Measurements from ENCODE around the gene LRRC31.

- TF ChIP-seq CTCF (IDR thresholded peaks at IDR 0.05) (no peak), POLR2A (IDR thresholded peaks at IDR 0.05) (no peak)
Observed at GRCh38 chr3:169871129-169871886, 1.6 kb upstream of the LRRC31 start.

Data from thyroid gland (tissue), 4 donors.